ENCODE data around the gene GSTM4. TPM values are rescaled to one million over a fixed set of nuclear protein-coding genes. Genes with fewer than 3 reads are reported as not detected.
"Not testable (repeated sequence)": the region's sequence is repeated elsewhere in the genome, so short reads cannot be mapped to it uniquely, and the experiment has no call there.

The GSTM4 gene
- total RNA-seq, 1 donor from 2014 or later: 7.8 TPM

- H3K4me3 Mint-ChIP-seq (ENCODE audit: unreplicated experiment): no peak overlapping the region
- peaks cover 7% of the 10 kb centered on the region for H3K36me3 Mint-ChIP-seq (ENCODE audit: low read depth, unreplicated experiment)
- H3K4me1 Mint-ChIP-seq (ENCODE audit: unreplicated experiment): peaks cover 6% of the 10 kb centered on the region
- peak overlapping the region; percentile 42 for H3K27ac Mint-ChIP-seq (ENCODE audit: unreplicated experiment)
- H3K27me3 Mint-ChIP-seq (ENCODE audit: unreplicated experiment): no peaks in the 10 kb centered on the region
- DNase-seq (ENCODE audit: low spot score): no peak
- H3K9me3 Mint-ChIP-seq (ENCODE audit: unreplicated experiment): no peaks in the 10 kb centered on the region
- TF ChIP-seq CTCF (IDR thresholded peaks at IDR 0.05; ENCODE audit: unreplicated experiment): no peak
Measured at GRCh38 chr1:109669246-109669948, 13.5 kb downstream of the GSTM4 start.

GRCh38 chr1:109669949-109670302, 14.0 kb downstream of the GSTM4 start:
- not testable (repeated sequence) for H3K9me3 Mint-ChIP-seq (ENCODE audit: unreplicated experiment); H3K36me3 Mint-ChIP-seq (ENCODE audit: low read depth, unreplicated experiment); H3K4me1 Mint-ChIP-seq (ENCODE audit: unreplicated experiment); H3K27ac Mint-ChIP-seq (ENCODE audit: unreplicated experiment); DNase-seq (ENCODE audit: low spot score); H3K27me3 Mint-ChIP-seq (ENCODE audit: unreplicated experiment); H3K4me3 Mint-ChIP-seq (ENCODE audit: unreplicated experiment)

- peaks cover 6% of the 10 kb centered on the region for H3K4me1 Mint-ChIP-seq (ENCODE audit: unreplicated experiment)
- DNase-seq (ENCODE audit: low spot score): no peak
- H3K4me3 Mint-ChIP-seq (ENCODE audit: unreplicated experiment): no peak overlapping the region
- no peak overlapping the region for H3K27ac Mint-ChIP-seq (ENCODE audit: unreplicated experiment)
- no peaks in the 10 kb centered on the region for H3K9me3 Mint-ChIP-seq (ENCODE audit: unreplicated experiment)
- no peaks in the 10 kb centered on the region for H3K27me3 Mint-ChIP-seq (ENCODE audit: unreplicated experiment)
- peaks cover 7% of the 10 kb centered on the region for H3K36me3 Mint-ChIP-seq (ENCODE audit: low read depth, unreplicated experiment)
- TF ChIP-seq CTCF (IDR thresholded peaks at IDR 0.05; ENCODE audit: unreplicated experiment): no peak
Measured at GRCh38 chr1:109671067-109671466, 15.2 kb downstream of the GSTM4 start.

- H3K9me3 Mint-ChIP-seq (ENCODE audit: unreplicated experiment); H3K36me3 Mint-ChIP-seq (ENCODE audit: low read depth, unreplicated experiment); DNase-seq (ENCODE audit: low spot score); H3K4me3 Mint-ChIP-seq (ENCODE audit: unreplicated experiment); H3K4me1 Mint-ChIP-seq (ENCODE audit: unreplicated experiment); H3K27me3 Mint-ChIP-seq (ENCODE audit: unreplicated experiment); H3K27ac Mint-ChIP-seq (ENCODE audit: unreplicated experiment): not testable (repeated sequence)
Measured at GRCh38 chr1:109673861-109674260, 18.0 kb downstream of the GSTM4 start.

GRCh38 chr1:109676683-109677381, 20.9 kb downstream of the GSTM4 start:
- not testable (repeated sequence) for H3K36me3 Mint-ChIP-seq (ENCODE audit: low read depth, unreplicated experiment); H3K9me3 Mint-ChIP-seq (ENCODE audit: unreplicated experiment); H3K4me1 Mint-ChIP-seq (ENCODE audit: unreplicated experiment); H3K27me3 Mint-ChIP-seq (ENCODE audit: unreplicated experiment); DNase-seq (ENCODE audit: low spot score); H3K27ac Mint-ChIP-seq (ENCODE audit: unreplicated experiment); H3K4me3 Mint-ChIP-seq (ENCODE audit: unreplicated experiment)

- no peaks in the 10 kb centered on the region for H3K4me1 Mint-ChIP-seq (ENCODE audit: unreplicated experiment)
- no peaks in the 10 kb centered on the region for H3K9me3 Mint-ChIP-seq (ENCODE audit: unreplicated experiment)
- no peaks in the 10 kb centered on the region for H3K36me3 Mint-ChIP-seq (ENCODE audit: low read depth, unreplicated experiment)
- DNase-seq (ENCODE audit: low spot score): no peak
- no peak overlapping the region for H3K4me3 Mint-ChIP-seq (ENCODE audit: unreplicated experiment)
- TF ChIP-seq CTCF (IDR thresholded peaks at IDR 0.05; ENCODE audit: unreplicated experiment): no peak
- H3K27me3 Mint-ChIP-seq (ENCODE audit: unreplicated experiment): no peaks in the 10 kb centered on the region
- no peak overlapping the region for H3K27ac Mint-ChIP-seq (ENCODE audit: unreplicated experiment)
Measured at GRCh38 chr1:109677459-109677858, 21.6 kb downstream of the GSTM4 start.

GRCh38 chr1:109678637-109679036, 22.7 kb downstream of the GSTM4 start:
- H3K36me3 Mint-ChIP-seq (ENCODE audit: low read depth, unreplicated experiment); H3K4me1 Mint-ChIP-seq (ENCODE audit: unreplicated experiment); H3K27me3 Mint-ChIP-seq (ENCODE audit: unreplicated experiment); DNase-seq (ENCODE audit: low spot score); H3K4me3 Mint-ChIP-seq (ENCODE audit: unreplicated experiment); H3K27ac Mint-ChIP-seq (ENCODE audit: unreplicated experiment); H3K9me3 Mint-ChIP-seq (ENCODE audit: unreplicated experiment): not testable (repeated sequence)

GRCh38 chr1:109684777-109685176, 28.9 kb downstream of the GSTM4 start:
- not testable (repeated sequence) for H3K4me1 Mint-ChIP-seq (ENCODE audit: unreplicated experiment); H3K9me3 Mint-ChIP-seq (ENCODE audit: unreplicated experiment); H3K27ac Mint-ChIP-seq (ENCODE audit: unreplicated experiment); H3K36me3 Mint-ChIP-seq (ENCODE audit: low read depth, unreplicated experiment); H3K27me3 Mint-ChIP-seq (ENCODE audit: unreplicated experiment); DNase-seq (ENCODE audit: low spot score); H3K4me3 Mint-ChIP-seq (ENCODE audit: unreplicated experiment)

- not testable (repeated sequence) for H3K4me1 Mint-ChIP-seq (ENCODE audit: unreplicated experiment); H3K9me3 Mint-ChIP-seq (ENCODE audit: unreplicated experiment); H3K36me3 Mint-ChIP-seq (ENCODE audit: low read depth, unreplicated experiment); H3K27ac Mint-ChIP-seq (ENCODE audit: unreplicated experiment); H3K27me3 Mint-ChIP-seq (ENCODE audit: unreplicated experiment); H3K4me3 Mint-ChIP-seq (ENCODE audit: unreplicated experiment); DNase-seq (ENCODE audit: low spot score)
Measured at GRCh38 chr1:109685399-109685798, 29.5 kb downstream of the GSTM4 start.

Measured in endothelial cell (in vitro differentiated cells).